Choroid plexus epithelial cell (primary cell): ENCODE results near the gene VPS4B.
"Not testable (repeated sequence)": the region's sequence is repeated elsewhere in the genome, so short reads cannot be mapped to it uniquely, and the experiment has no call there.

Experiments used
- DNase-seq: peaks from one replicate; pipeline ENCODE4 v3.0.0-alpha.2; 2010; ENCODE audit warnings: low read depth
- H3K4me3 ChIP-seq: 2 replicates; pipeline ENCODE4 v1.5.1; 2011; ENCODE audit warnings: low read depth, mild to moderate bottlenecking, control low read depth, low read length, moderate library complexity
- CTCF ChIP-seq: conservative IDR thresholded peaks from 2 replicates; pipeline ENCODE4 v1.5.1; 2011; ENCODE audit warnings: low read depth, mild to moderate bottlenecking, control low read depth, inconsistent platforms, low read length, moderate library complexity

Gene VPS4B

GRCh38 chr18:63365876-63366212 lies 56.4 kb downstream of the VPS4B start:
- H3K4me3 ChIP-seq: peak overlapping the region; percentile 93
- DNase-seq: peak; percentile 33
- TF ChIP-seq CTCF: no peak

- no peak overlapping the region for H3K4me3 ChIP-seq
- TF ChIP-seq CTCF: no peak
- no peak for DNase-seq
Measured at GRCh38 chr18:63363951-63364350, 58.3 kb downstream of the VPS4B start.

GRCh38 chr18:63363420-63363819 lies 58.9 kb downstream of the VPS4B start:
- DNase-seq, H3K4me3 ChIP-seq: not testable (repeated sequence)

GRCh38 chr18:63356272-63356896 lies 65.9 kb downstream of the VPS4B start:
- no peak for TF ChIP-seq CTCF
- no peak overlapping the region for H3K4me3 ChIP-seq
- no peak for DNase-seq

- no peak for TF ChIP-seq CTCF
- H3K4me3 ChIP-seq: no peak overlapping the region
- DNase-seq: no peak
Measured at GRCh38 chr18:63350230-63350629, 72.0 kb downstream of the VPS4B start.

GRCh38 chr18:63348508-63349136 lies 73.7 kb downstream of the VPS4B start:
- no peak for TF ChIP-seq CTCF
- H3K4me3 ChIP-seq: no peak overlapping the region
- DNase-seq: no peak

- no peak overlapping the region for H3K4me3 ChIP-seq
- TF ChIP-seq CTCF: no peak
- no peak for DNase-seq
Measured at GRCh38 chr18:63346480-63347183, 75.6 kb downstream of the VPS4B start.
